K562 (cell line): ENCODE data around the gene GPR4. TPM values are rescaled to one million over a fixed set of nuclear protein-coding genes. Genes with fewer than 3 reads are reported as not detected.

Experiments
- EP300 ChIP-seq: IDR thresholded peaks from 2 replicates; pipeline ENCODE4 v1.6.1; 2012; ENCODE audit warnings: low read length, improper control_type of control experiment
- EP400 ChIP-seq: fragments of 450-650 bp; IDR thresholded peaks from 2 replicates; pipeline ENCODE4 v1.6.1; 2017; ENCODE audit warnings: antibody characterized with exemption, mild to moderate bottlenecking, moderate library complexity
- FOXP1 ChIP-seq: sonication (generic); formaldehyde crosslinking; IDR thresholded peaks from 2 replicates; pipeline ENCODE4 v1.8.0; 2022; ENCODE audit warnings: mild to moderate bottlenecking, missing genetic modification reagents
- FUS ChIP-seq: fragments of 200-400 bp; formaldehyde crosslinking; optimal IDR thresholded peaks from 2 replicates; pipeline ENCODE3; 2017; ENCODE audit warnings: low read depth, low read length
- HDAC1 ChIP-seq, 2 experiments: fragments of 450-650 bp; IDR thresholded peaks; 2 replicates each; pipeline ENCODE4 v1.6.1; 2016 to 2017; ENCODE audit warnings: inconsistent platforms in 1 of 2, mild to moderate bottlenecking in 1 of 2, moderate library complexity in 1 of 2
- KAT7 ChIP-seq: sonication (generic); formaldehyde crosslinking; IDR thresholded peaks from 2 replicates; pipeline ENCODE4 v1.8.0; 2022; ENCODE audit warnings: missing genetic modification reagents, mild to moderate bottlenecking, borderline replicate concordance
- KLF16 ChIP-seq: IDR thresholded peaks from 2 replicates; pipeline ENCODE4 v1.6.1; 2016; ENCODE audit warnings: antibody characterized with exemption
- MAZ ChIP-seq, 2 experiments: fragments of 450-650 bp in 1 of 2; sonication (generic) in 1 of 2; formaldehyde crosslinking; IDR thresholded peaks in 1 of 2; conservative IDR thresholded peaks in 1 of 2; 2 replicates each; pipeline versions ENCODE4 v1.4.0 to v1.5.0; 2020; ENCODE audit warnings: mild to moderate bottlenecking in 1 of 2, missing genetic modification reagents in 1 of 2
- MEIS2 ChIP-seq: fragments of 450-650 bp; IDR thresholded peaks from 2 replicates; pipeline ENCODE4 v1.6.1; 2014; ENCODE audit warnings: mild to moderate bottlenecking; ENCODE audit not compliant: partially characterized antibody
- NCOA2 ChIP-seq, 2 experiments: fragments of 450-650 bp; IDR thresholded peaks; 2 replicates each; pipeline ENCODE4 v1.6.1; 2018; ENCODE audit warnings: mild to moderate bottlenecking in 2 of 2, moderate library complexity in 1 of 2; ENCODE audit not compliant: partially characterized antibody in 2 of 2
- PHF8 ChIP-seq: fragments of 200-600 bp; sonication (generic); IDR thresholded peaks from 2 replicates; pipeline ENCODE4 v1.6.1; 2012; ENCODE audit warnings: mixed run types, mild to moderate bottlenecking, inconsistent platforms, low read length, moderate library complexity, borderline replicate concordance
- PML ChIP-seq: IDR thresholded peaks from 2 replicates; pipeline ENCODE4 v1.6.1; 2012; ENCODE audit warnings: low read length, inconsistent platforms
- PTRF ChIP-seq: fragments of 450-650 bp; IDR thresholded peaks from 2 replicates; pipeline ENCODE4 v1.6.1; 2016; ENCODE audit warnings: mild to moderate bottlenecking, missing genetic modification characterization, missing compliant biosample characterization
- RFX5 ChIP-seq: IDR thresholded peaks from 2 replicates; pipeline ENCODE4 v1.6.1; 2011; ENCODE audit warnings: low read depth, mild to moderate bottlenecking, improper control_type of control experiment, low read length
- SMAD4 ChIP-seq: fragments of 250-450 bp; sonication (Bioruptor Pico); conservative IDR thresholded peaks from 2 replicates; pipeline ENCODE4 v1.8.0; 2021; ENCODE audit warnings: inconsistent platforms, mild to moderate bottlenecking, moderate library complexity
- TEAD2 ChIP-seq: fragments of 450-650 bp; IDR thresholded peaks from 2 replicates; pipeline ENCODE4 v1.6.1; 2016; ENCODE audit warnings: missing genetic modification characterization, control low read depth, missing compliant biosample characterization
- ZBED1 ChIP-seq: IDR thresholded peaks from 2 replicates; pipeline ENCODE4 v1.6.1; 2014
- ZNF766 ChIP-seq: fragments of 200-800 bp; sonication (Bioruptor generic); conservative IDR thresholded peaks from 2 replicates; pipeline ENCODE4 v1.6.1; 2016; ENCODE audit warnings: missing genetic modification characterization, missing compliant biosample characterization
- polyA plus RNA-seq, 8 experiments: library from polyadenylated mRNA; depleted of rRNA in 4 of 8; stranded (reverse) in 5 of 8; unstranded in 3 of 8; fragments of >200 nt; fragmentation: Nextera tagmentation in 2 of 8; fragmentation: Illumina TruSeq in 1 of 8; extraction: Ambion mirVana in 2 of 8; extraction: Trizol in 1 of 8; gene quantifications; 2 replicates each; pipeline versions ENCODE4 v1.2.1 to v1.2.3, GENCODE V29; 2011 to 2014; ENCODE audit warnings: inconsistent platforms in 1 of 8, missing spikeins in 1 of 8
- total RNA-seq, 7 experiments: library from RNA; depleted of rRNA in 6 of 7; stranded (reverse); fragments of >200 nt in 6 of 7; fragmentation: Illumina TruSeq in 2 of 7; extraction: Trizol in 2 of 7; gene quantifications; 2 replicates each; pipeline versions ENCODE4 v1.2.1 to v1.2.3, GENCODE V29; 2011 to 2021; ENCODE audit warnings: low replicate concordance in 1 of 7
- TF ChIP-seq, protein P1 (sequence below): fragments of 200-800 bp; sonication (Bioruptor generic); IDR thresholded peaks from 2 replicates; pipeline ENCODE4 v1.6.1; 2017; ENCODE audit warnings: missing genetic modification characterization, missing compliant biosample characterization
- TF ChIP-seq, protein P2 (sequence below): fragments of 250-450 bp; sonication (Bioruptor Pico); IDR thresholded peaks from 2 replicates; pipeline ENCODE4 v1.4.0; 2020; ENCODE audit warnings: mild to moderate bottlenecking
- TF ChIP-seq, protein P3 (sequence below): fragments of 450-650 bp; formaldehyde crosslinking; IDR thresholded peaks from 2 replicates; pipeline ENCODE4 v1.4.0; 2022; ENCODE audit warnings: missing genetic modification characterization
- TF ChIP-seq, protein P4 (sequence below): fragments of 450-650 bp; formaldehyde crosslinking; IDR thresholded peaks from 2 replicates; pipeline ENCODE4 v1.4.0; 2020; ENCODE audit warnings: mild to moderate bottlenecking, moderate library complexity

GPR4 gene
- total and polyA plus RNA-seq, 9 of the 15 experiments (the other 6 are each of a cell fraction or from before 2014, with no cell fraction given) = 0.03 to 0.09 (median 0.04) TPM; not detected in 5

DNA sequence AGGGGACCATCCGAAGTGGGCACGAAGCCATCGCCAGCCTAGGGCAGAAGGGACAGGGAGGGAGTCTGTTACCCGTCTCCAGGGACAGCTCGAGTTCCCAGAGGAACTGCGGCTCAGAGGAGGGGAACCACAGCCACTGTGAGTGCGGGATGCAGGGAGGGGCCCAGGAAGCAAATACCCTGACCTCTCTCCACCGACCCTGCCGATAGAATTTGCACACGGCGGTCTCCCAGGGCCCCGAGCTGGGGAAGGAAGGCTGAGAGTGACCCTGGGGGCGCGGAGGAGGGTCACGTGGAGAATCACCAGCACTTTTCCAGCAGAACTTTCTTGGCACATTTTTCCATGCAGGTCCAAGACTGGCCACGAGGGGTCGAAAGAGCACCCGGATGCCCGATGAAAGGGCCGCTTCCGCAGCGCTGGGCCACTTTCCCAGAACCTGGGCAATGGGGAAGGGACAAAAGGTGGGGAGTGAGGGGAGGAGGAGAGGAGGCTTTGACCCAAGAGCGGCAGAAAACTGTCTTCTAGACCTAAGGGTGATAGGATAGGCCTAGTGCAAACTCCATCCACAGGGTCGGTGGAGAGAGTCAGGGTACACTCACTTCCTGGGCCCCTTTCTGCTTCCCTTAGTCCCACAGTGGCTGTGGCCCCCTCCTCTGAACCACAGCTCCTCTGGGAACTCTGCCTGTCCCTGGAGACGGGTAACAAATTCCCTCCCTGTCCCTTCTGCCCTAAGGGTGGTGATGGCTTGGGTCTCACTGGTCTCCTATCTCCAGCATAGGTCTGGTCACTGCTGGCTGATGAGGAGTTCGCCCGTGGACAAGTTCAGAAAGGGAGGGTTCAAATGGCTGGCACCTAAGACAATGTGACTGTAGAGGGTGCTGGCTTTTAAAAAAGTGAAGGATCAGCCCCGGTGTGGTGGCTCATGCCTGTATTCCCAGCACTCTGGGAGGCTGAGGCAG, 5.3 kb upstream of the GPR4 start (continued):
- TF ChIP-seq FOXP1 (CRISPR knock-in tag) (no peak), EP400 (no peak), PML (0 out of 2 replicates have a peak, but pooled peaks have one; percentile 20), KAT7 (no peak), KLF16 (peak; percentile 56; the same call in 1 of the 2 replicates), EP300 (0 out of 2 replicates have a peak, but pooled peaks have one; percentile 10), PTRF (tag) (no peak), HDAC1 (IDR thresholded peaks at IDR 0.05) (peak in 1 of 2 experiments; percentile 16; a peak in 1 of 4 replicates), PHF8 (peak; percentile 28; the same call in 1 of the 2 replicates), FUS (no peak), RFX5 (no peak), SMAD4 (CRISPR knock-in tag) (peak; percentile 27; the same call in 1 of the 2 replicates), NCOA2 (IDR thresholded peaks at IDR 0.05; ENCODE audit: partially characterized antibody in 2 of 2) (no peak), TEAD2 (tag) (no peak), ZBED1 (no peak), MAZ (CRISPR knock-in tag; conservative IDR thresholded peaks at IDR 0.05 in 1 of 2, IDR thresholded peaks at IDR 0.05 in 1 of 2) (peak; percentile 56 to 81), ZNF766 (CRISPR knock-in tag) (no peak), MEIS2 (no peak)
- TF ChIP-seq, protein P1, sequence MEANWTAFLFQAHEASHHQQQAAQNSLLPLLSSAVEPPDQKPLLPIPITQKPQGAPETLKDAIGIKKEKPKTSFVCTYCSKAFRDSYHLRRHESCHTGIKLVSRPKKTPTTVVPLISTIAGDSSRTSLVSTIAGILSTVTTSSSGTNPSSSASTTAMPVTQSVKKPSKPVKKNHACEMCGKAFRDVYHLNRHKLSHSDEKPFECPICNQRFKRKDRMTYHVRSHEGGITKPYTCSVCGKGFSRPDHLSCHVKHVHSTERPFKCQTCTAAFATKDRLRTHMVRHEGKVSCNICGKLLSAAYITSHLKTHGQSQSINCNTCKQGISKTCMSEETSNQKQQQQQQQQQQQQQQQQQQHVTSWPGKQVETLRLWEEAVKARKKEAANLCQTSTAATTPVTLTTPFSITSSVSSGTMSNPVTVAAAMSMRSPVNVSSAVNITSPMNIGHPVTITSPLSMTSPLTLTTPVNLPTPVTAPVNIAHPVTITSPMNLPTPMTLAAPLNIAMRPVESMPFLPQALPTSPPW (CRISPR knock-in tag) = peak; percentile 32; the same call in 1 of the 2 replicates
- TF ChIP-seq, protein P2, sequence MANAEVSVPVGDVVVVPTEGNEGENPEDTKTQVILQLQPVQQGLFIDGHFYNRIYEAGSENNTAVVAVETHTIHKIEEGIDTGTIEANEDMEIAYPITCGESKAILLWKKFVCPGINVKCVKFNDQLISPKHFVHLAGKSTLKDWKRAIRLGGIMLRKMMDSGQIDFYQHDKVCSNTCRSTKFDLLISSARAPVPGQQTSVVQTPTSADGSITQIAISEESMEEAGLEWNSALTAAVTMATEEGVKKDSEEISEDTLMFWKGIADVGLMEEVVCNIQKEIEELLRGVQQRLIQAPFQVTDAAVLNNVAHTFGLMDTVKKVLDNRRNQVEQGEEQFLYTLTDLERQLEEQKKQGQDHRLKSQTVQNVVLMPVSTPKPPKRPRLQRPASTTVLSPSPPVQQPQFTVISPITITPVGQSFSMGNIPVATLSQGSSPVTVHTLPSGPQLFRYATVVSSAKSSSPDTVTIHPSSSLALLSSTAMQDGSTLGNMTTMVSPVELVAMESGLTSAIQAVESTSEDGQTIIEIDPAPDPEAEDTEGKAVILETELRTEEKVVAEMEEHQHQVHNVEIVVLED = no peak
- TF ChIP-seq, protein P3, sequence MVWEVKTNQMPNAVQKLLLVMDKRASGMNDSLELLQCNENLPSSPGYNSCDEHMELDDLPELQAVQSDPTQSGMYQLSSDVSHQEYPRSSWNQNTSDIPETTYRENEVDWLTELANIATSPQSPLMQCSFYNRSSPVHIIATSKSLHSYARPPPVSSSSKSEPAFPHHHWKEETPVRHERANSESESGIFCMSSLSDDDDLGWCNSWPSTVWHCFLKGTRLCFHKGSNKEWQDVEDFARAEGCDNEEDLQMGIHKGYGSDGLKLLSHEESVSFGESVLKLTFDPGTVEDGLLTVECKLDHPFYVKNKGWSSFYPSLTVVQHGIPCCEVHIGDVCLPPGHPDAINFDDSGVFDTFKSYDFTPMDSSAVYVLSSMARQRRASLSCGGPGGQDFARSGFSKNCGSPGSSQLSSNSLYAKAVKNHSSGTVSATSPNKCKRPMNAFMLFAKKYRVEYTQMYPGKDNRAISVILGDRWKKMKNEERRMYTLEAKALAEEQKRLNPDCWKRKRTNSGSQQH = no peak
- TF ChIP-seq, protein P4, sequence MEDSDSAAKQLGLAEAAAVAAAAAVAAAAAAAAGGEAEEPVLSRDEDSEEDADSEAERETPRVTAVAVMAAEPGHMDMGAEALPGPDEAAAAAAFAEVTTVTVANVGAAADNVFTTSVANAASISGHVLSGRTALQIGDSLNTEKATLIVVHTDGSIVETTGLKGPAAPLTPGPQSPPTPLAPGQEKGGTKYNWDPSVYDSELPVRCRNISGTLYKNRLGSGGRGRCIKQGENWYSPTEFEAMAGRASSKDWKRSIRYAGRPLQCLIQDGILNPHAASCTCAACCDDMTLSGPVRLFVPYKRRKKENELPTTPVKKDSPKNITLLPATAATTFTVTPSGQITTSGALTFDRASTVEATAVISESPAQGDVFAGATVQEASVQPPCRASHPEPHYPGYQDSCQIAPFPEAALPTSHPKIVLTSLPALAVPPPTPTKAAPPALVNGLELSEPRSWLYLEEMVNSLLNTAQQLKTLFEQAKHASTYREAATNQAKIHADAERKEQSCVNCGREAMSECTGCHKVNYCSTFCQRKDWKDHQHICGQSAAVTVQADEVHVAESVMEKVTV = peak; percentile 47; the same call in 1 of the 2 replicates
